ENCODE data around the gene SLC38A9.
"Not testable (repeated sequence)": the region's sequence is repeated elsewhere in the genome, so short reads cannot be mapped to it uniquely, and the experiment has no call there.

SLC38A9 gene

DNA sequence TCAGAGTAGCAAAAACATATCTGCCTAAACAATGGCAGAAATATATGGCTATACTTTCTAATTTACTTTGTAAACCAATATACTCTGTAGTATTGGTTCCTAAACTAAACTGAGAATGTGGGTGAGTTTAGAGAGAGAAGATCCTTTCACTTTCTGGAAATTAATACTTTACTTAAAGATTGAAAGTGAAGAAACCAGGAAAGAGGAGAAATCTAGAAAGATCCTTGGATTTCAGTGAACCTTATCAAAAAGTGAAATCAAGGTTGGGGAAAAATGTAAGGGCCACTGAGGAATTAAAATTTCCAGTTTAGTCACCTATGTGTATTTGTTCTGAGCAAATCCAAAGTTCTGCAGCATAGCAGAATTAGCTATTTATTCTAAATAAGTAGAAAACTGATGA lies 5.9 kb downstream of the SLC38A9 start:
- DNase-seq, result no peak

DNA sequence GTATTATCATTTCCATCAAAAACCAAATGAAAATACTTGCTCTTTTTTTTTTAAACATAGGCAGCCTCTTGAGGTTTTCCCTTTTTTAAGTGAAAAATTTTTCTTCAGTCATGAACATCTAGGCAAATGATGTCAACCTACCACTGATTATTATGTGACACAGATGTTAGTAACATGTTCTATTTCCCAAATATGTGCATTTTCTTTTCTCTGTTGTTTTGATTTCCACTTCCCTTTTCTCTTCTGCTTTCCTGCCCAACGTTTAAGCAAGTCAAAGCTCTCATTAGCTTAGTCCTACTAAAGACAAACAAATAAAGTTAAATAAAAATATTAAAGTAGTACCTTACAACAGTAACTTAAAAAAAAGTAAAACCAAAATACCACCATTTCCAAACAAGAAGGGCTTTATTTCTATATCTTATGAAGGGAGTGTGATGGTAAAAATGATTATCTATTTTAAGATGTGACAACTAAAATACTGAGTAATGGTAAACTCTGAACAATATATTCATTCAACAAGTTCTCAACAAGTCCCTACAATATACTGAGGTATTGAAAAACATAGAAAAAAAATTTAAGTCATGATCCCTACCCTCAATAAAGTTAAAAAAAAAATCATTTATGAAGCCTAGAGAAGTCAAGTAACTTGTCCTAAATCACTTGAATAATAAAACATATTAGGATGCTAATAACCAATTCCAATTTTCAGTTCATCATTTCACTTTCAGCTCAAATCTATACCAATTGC lies 9.4 kb downstream of the SLC38A9 start:
- no peak for DNase-seq

DNA sequence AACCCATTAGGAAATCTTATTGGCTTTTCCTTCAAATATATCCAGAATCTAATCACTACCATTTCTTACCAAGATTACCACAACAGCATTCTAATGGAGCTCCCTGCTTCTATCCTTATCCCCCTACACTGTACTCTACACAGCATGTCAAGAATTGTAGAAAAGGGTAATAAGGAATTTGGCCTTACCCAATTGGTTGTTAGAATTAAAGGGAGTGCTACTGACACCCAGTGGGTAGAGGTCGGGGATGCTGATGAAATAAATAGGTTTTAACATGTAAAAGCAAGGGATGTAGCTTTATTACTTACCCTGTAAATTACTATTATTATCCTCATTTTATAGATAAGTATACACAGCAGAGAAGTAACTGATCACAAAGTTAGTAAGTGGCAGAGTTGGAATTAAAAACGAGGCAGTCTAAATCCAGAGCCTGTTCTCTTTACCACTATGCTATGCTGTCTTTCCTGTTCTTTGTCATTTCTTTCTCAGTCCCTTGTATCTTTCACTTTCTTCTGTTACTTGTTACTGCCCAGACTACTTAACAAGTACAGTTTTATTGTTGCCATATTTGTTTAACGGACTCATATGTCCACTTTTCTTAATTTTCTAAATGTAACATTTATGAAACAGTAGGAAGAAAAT lies 10.5 kb downstream of the SLC38A9 start:
- no peak for DNase-seq

DNA sequence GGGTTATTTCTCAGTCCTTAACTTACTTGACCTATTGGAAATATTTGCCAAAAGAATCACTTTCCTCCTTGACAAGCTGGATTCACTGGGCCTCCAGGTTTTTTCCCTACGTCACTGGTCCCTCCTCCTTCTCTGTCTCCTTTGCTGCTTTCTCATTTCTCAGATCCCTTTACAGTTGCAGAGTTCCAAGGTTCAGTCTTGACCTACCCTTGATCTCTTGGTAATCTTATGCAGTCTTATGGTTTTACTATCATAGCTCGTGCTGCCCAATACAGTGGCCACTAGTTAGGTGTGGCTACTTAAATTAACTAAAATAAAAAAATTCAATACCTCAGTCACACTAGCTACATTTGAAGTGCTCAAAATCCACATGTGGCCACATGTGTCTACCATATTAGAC lies 11.4 kb downstream of the SLC38A9 start:
- no peak for DNase-seq

DNA sequence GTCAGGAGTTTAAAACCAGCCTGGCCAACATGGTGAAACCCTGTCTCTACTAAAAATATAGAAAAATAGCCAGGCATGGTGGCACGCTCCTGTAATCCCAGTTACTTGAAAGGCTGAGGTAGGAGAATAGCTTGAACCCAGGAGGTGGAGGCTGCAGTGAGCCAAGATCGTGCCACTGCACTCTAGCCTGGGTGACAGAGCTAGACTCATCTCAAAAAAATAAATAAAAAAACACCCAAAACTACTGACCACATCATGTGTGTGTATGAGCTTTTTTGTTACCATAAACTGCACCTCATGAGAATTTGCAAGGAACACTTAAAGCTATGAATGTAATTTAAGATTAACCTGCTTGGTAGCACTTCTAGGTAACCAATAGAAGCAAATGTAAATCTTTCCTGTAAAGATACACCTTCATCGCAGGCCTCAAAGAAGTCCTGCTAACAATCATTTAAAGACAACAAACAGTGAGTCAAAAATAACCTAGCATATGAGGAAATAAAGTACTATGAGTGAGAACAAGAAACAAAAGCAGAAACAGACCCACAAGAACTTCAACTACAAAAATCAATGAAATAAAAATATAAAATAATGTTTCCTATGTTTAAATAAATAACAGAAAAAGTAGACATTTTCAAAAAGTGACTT lies 13.0 kb downstream of the SLC38A9 start:
- DNase-seq, result no peak

DNA sequence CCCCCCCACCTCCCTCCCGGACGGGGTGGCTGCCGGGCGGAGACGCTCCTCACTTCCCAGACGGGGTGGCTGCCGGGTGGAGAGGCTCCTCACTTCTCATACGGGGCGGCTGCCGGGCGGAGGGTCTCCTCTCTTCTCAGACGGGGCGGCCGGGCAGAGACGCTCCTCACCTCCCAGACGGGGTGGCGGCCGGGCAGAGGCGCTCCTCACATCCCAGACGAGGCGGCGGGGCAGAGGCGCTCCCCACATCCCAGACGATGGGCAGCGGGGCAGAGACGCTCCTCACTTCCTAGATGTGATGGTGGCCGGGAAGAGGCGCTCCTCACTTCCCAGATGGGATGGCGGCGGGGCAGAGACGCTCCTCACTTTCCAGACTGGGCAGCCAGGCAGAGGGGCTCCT lies 15.4 kb downstream of the SLC38A9 start:
- DNase-seq, result not testable (repeated sequence)

DNA sequence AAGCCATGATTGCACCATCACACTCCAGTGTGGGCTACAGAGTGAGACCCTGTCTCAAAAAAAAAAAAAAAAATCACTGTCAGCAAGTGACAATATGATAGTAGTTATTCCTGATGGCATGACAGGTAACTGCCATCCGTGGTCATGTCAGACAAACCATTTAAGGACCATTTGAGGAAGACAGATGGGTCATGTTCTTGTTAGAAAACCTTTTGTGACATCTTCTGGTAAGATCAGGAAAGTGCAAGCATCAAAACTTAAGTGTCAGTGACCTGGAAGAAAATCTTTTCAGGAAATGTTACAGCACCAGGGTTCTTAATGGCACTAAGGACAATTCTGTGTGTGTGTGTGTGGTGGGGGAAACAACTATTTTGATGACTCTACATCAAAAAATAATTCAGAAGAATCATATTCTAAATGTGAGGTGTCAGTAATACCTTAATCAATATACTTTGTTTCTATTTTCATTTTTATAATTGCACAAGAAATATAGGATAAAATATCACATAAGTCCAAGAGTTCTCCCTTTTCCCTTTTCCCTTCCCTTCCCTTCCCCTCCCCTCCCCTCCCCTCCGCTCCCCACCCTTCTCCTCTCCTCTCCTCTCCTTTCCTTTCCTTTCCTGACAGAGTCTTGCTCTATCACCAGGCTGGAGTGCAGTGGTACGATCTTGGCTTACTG lies 17.8 kb downstream of the SLC38A9 start:
- DNase-seq, result no peak

DNA sequence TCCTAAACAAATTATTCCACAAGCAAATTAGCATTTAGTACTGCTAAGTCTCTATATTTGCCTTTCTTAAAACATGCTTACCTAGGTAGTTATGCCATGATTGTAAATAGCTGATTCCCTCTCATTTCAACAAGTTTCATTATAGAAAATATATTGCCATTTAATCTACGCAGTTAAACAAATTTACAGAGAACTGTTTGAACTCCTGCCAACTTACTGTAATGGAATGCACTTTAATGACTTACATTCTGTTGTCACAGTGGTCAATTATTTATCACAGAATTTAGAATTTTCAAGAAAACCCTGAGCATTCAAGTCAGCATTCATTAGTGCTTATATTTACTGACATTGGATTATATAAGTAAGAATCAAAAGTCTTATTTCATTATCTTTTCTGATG lies 19.6 kb downstream of the SLC38A9 start:
- no peak for DNase-seq

DNA sequence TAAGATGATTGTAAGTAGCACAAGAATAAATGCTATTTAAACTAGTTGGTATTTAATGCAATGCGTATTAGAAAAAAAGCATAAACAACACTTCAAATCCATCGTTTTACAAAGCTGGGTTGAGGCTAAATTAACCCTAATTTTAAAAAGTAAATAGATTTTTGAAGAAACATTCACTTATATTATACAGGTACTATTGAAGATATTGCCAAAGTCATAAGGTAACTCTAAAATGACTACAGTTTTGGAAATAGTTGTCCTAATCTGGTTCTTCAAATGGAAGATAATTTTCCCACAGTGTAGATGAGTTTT lies 20.1 kb downstream of the SLC38A9 start:
- DNase-seq, result no peak

DNA sequence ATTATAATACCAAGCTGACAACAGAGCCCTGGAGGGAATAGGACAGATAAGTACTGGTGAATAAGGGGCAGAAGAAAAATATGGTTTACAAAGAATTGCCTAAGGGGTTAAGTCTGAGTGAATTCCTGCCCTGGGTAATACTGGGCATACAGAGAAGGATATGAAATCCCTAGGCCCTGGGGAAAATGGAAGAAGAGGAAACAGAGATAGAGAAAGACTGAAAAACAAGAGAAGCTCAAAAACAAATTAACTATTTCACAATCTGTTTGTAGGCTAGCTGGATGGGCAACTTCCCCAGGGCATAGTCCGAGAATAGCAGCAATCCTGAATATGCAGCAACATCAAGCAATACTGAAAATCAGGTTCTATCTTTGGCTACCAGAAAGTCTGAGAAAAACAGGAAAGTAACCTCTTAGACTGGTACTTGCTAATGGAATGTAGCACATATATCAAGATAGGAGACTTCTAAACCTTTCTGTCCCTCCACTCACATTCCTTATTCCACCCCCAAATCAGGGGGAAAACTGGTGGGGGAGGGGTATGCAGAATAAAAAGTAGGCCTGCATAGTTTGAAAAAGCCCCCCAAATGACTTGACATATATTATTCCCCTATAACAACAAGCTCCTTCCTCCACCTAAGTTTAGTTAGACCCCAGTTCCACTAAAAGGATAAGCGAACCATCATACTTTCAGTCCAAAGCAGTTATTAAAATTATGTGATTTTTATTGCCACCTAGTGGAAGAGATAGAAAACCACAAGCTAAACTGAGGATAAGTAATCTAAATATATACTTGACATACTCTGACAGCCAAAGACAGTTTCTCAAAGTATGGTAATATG lies 20.6 kb downstream of the SLC38A9 start:
- DNase-seq, result no peak

DNA sequence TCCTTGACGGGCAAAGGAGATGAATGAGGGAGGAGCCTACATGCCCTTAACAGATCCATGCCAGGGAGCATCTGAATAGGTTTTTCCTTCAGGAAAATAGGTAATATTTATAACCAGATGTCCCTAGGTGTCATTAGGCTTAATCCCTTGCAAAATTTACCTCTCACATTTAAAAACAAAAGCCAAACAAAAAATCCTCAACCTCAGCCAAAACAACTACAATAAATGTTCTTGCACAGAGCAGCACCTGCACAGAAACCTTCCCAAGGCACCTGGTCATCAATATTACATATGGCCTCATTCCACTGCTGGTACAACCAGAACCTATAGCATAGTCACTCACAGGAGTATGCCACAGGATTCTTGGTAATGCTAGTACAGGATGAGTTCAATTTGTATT lies 30.1 kb downstream of the SLC38A9 start:
- no peak for DNase-seq

DNA sequence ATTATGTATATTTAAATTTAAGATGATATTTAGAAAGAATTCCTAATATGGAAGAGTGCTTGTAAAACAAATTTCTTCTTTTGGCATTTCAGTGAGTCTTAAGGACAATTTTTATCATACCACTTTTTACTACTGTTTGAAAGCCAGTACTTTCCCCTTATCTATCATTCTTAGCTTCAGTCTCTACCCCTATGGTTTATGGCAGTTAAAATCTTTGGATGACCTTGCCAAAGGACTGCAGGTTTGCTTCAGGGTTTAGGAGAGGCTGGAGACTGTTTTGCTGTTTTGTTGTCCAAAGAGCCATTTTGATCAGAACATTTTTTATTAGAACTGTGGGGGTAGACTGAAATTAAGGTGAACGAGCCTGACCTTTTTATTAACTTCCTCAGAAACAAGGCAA lies 30.8 kb downstream of the SLC38A9 start:
- no peak for DNase-seq

DNA sequence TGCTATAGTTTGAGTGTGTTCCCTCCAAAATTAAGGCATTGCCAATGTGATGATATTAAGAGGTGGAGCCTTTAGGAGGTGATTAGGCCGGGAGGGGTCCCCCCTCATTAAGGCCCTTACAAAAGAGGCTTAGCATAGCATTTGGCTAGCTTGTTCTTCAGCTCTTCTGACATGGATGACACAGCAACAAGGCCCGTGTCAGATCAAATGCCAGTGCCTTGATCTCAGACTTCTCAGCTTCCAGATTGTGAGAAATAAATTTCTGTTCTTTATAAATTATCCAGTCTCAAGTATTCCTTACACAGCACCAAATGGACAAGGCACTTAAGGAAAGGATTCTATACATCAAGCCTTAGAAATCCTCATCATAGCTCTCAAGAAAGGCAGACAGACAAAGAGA lies 31.8 kb downstream of the SLC38A9 start:
- DNase-seq, result no peak

DNA sequence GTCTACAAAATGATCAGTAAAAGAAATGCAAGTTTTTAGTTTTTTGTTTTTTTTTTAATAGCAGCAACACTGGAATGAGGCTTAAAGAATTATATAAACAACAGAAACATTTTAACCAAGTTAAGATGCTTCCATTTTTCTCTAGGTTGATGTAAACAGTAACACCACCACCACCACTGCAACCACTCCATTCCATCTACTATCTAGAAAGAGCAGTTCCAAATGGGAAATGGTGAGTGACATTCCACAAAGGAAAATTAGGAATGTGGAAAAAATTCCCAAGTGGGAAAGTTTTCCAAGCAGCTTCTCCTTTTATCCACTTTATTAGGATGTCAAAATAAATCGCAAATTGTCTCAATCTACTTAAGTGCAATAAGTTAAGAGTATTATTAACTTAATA lies 32.6 kb downstream of the SLC38A9 start:
- DNase-seq, result no peak

DNA sequence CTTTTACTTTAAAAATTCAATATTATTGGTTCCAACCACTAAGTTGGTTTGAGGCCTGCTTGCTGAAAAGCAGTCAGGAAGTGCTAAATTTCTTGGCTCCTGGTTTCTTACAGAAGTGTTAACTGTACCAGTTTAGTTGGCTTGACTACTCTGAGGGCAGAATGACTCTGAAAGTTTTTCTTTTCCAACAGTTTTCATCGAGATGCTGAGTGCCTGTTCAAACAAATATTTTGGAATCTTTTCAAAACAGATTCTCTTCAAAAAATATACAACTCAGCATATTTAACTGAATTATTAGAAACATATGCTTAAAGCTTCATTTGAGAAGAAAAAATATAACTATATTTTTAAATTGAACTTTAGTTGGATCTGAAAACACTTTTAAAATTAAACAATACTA lies 37.0 kb downstream of the SLC38A9 start:
- no peak for DNase-seq

DNA sequence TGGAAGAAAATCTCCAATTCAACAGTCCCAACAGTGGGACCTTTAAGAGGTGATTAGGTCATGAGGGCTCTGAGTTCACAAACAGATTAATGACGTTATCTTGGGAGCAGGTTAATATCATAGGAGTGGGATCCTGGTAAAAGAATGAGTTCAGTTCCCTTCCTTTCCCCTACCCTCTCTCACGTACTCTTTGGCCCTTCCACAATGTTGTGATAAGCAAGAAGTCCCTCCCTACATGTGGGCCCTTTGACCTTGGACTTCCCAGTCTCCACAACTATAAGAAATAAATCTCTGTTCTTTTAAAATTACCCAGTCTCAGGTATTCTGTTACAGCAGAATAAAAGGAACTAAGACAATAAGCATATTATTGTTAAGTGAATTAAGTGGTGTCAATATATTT lies 37.8 kb downstream of the SLC38A9 start:
- no peak for DNase-seq

DNA sequence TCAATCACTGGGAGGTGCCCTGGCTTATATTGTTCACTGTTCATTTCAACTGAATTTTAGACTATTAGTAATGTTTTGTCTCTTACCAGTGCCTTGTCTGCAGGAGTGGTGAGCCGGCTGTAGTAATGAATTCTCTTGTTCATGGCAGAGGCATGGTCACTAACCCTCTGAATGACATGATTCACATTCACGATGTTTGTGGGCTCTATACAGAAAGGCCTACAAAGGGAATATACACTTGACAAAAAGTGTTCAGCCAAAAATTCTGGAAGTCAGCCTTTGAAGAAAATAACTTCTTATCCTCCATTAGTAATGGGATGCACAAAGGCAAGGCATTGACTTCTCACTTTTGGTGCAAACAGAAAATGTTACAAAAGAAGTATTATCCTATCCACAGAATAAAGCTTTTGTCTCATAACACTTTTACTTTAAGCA lies 39.6 kb downstream of the SLC38A9 start:
- DNase-seq, result no peak

DNA sequence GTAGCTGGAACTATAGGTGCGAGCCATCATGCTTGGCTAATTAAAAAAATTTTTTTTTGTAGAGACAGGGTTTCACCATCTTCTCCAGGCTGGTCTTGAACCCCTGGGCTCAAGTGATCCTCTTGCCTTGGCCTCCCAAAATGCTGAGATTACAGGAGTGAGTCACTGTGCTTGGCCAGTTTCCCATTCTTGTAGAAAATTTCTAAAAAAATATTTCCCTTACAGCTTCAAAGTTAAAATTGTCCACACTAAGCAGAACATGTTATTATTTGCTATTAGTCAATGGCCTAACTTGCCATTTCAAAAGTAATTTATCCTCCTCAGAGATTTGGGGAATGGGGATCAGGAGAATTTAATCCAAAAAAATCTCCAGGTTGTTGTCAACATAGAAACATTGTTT lies 40.1 kb downstream of the SLC38A9 start:
- no peak for DNase-seq

DNA sequence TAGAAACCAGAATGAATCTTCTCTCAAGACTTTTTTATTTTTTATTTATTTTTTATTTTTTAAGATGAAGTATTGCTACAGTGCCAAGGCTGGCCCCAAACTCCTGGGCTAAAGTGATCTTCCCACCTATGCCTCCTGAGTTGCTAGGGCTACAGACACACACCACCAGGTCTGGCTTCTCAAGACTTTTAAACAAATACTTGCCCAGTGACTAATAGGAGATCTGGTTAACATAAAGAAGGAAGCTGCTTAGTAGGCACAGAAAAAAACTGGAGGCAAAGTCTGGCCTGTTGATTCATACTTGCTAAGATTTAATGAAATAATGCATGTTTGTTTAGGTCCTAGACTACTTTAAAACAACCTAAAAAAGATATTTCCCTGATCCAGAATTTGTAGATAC lies 43.8 kb downstream of the SLC38A9 start:
- no peak for DNase-seq

DNA sequence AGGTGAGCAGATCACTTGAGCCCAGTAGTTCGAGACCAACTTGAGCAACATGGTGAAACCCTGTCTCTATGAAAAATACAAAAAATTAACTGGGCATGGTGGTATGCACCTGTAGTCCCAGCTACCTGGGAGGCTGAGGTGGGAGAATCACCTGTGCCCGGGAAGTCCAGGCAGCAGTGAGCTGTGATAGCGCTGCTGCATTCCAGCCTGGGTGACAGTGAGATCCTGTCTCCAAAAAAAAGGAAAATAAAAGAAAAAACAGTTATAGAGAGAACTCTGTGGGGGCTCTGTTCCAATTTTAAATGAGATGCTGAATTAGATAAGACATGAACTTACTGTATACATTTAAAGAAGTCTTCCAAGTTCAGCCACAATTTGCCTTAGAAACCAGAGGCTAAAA lies 44.2 kb downstream of the SLC38A9 start:
- no peak for DNase-seq

DNA sequence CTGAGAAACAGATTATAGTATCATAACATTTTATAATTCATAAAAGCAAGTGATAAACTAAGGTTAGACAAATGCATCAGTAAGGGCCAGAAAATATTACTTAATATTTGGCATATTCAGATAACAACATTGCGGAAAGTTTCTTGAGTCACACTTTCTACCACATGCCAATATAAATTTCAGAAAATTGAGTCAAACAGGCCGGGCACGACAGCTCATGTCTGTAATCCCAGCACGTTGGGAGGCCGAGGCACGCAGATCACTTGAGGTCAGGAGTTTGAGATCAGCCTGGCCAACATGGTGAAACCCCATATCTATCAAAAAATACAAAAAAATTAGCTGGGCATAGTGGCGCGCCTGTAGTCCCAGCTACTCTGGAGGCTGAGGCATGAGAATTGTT lies 47.1 kb downstream of the SLC38A9 start:
- no peak for DNase-seq

DNA sequence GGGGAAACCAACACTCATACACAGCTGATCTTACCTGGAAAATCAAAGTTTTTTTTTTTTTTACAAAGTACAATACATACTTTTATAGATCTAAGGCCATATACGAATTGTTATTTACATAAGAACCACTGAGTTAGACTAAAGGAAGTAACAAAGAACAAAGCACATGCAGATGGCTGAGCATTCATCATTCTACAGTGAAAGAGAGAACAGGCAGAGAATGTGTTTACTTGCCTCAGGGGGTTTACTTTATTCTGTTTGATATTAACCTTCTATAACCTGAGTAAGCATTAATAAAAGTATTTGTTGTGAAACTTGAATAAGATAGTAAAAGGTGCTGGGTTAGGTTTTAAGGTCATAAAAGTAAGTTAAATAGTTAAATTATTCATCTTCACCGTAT lies 54.7 kb downstream of the SLC38A9 start:
- no peak for DNase-seq

DNA sequence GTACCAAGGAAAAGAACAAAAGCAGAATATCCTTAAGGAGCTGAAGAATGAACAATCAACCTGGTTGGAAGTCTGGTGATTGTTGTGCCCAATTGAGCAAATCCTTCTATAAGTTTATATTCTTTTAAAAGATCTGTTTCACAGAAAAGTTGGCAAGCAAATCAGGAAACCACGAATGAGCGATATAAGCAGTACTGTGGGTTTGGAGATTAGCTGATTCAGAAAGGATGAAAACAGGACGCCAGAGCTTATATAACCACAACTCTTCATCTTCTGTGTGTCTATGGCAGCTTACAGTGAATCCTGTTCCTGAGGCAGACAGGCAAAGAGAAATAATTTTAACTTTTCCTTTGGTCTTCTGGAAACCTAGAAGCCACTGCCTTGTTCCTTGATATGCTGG lies 61.7 kb downstream of the SLC38A9 start:
- DNase-seq, result no peak

Measured in effector CD8-positive, alpha-beta T cell (primary cell).